Smooth muscle cell (in vitro differentiated cells): ENCODE data around the gene OSBP. TPM values are rescaled to one million over a fixed set of nuclear protein-coding genes. Genes with fewer than 3 reads are reported as not detected.

ENCODE experiments used
- DNase-seq: peaks from one replicate; lab custom pipeline; 2025; ENCODE audit not compliant: unreplicated experiment; lab: John Stamatoyannopoulos, UW
- H2AFZ ChIP-seq: fragments of 200-600 bp; sonication (generic); 2 replicates; pipeline ENCODE4 v1.6.0; 2016; ENCODE audit warnings: antibody characterized with exemption, low read depth, mild to moderate bottlenecking
- H3F3A ChIP-seq: fragments of 200-600 bp; sonication (generic); 2 replicates; pipeline ENCODE4 v1.6.0; 2017; ENCODE audit warnings: antibody characterized with exemption, low read depth
- H3K27ac ChIP-seq: fragments of 200-600 bp; sonication (generic); 2 replicates; pipeline ENCODE4 v1.5.1; 2016; ENCODE audit warnings: low read depth, mild to moderate bottlenecking
- H3K27me3 ChIP-seq: fragments of 200-600 bp; sonication (generic); 2 replicates; pipeline ENCODE4 v1.6.1; 2016; ENCODE audit warnings: low read depth, mild to moderate bottlenecking
- H3K36me3 ChIP-seq: fragments of 200-600 bp; sonication (generic); 2 replicates; pipeline ENCODE4 v1.5.1; 2016; ENCODE audit warnings: low read depth
- H3K4me1 ChIP-seq: fragments of 200-600 bp; sonication (generic); 2 replicates; pipeline ENCODE4 v1.5.1; 2016; ENCODE audit warnings: low read depth
- H3K4me2 ChIP-seq: fragments of 200-600 bp; sonication (generic); 2 replicates; pipeline ENCODE4 v1.6.0; 2016; ENCODE audit warnings: mild to moderate bottlenecking
- H3K4me3 ChIP-seq: fragments of 200-600 bp; sonication (generic); 2 replicates; pipeline ENCODE4 v1.5.1; 2016; ENCODE audit warnings: mild to moderate bottlenecking
- H3K79me2 ChIP-seq: fragments of 200-600 bp; sonication (generic); 2 replicates; pipeline ENCODE4 v1.6.0; 2016; ENCODE audit warnings: low read depth, mild to moderate bottlenecking
- H3K9ac ChIP-seq: fragments of 200-600 bp; sonication (generic); 2 replicates; pipeline ENCODE4 v1.6.0; 2016; ENCODE audit warnings: low read depth
- H3K9me3 ChIP-seq: fragments of 200-600 bp; sonication (generic); replicated peaks from 2 replicates; pipeline ENCODE4 v1.5.1; 2016; ENCODE audit warnings: low read depth
- H4K20me1 ChIP-seq: fragments of 200-600 bp; sonication (generic); 2 replicates; pipeline ENCODE4 v1.6.0; 2016; ENCODE audit warnings: low read depth
- WGBS: methylation state at CpG from one replicate; pipeline ENCODE4 v1.1.7; 2016; ENCODE audit warnings: low lambda C conversion rate; 5-methylcytosine and 5-hydroxymethylcytosine counted together
- polyA plus RNA-seq: library from polyadenylated mRNA; unstranded; fragments of >200 nt; fragmentation: Nextera tagmentation; extraction: Ambion mirVana; gene quantifications from 2 replicates; pipeline ENCODE4 v1.2.1, GENCODE V29; 2016
- total RNA-seq: library from RNA; depleted of rRNA; stranded (reverse); fragments of >200 nt; gene quantifications from 2 replicates; pipeline ENCODE4 v1.2.3, GENCODE V29; 2014
- TF ChIP-seq, protein P1 (sequence below): fragments of 200-600 bp; sonication (generic); IDR thresholded peaks from 2 replicates; pipeline ENCODE4 v1.5.1; 2017; ENCODE audit warnings: borderline replicate concordance, mild to moderate bottlenecking, antibody characterized with exemption; ENCODE audit not compliant: insufficient read depth, poor library complexity, severe bottlenecking

Gene OSBP
- total and polyA plus RNA-seq, 2 experiments from 2014 or later, result 35.9 to 40.0 TPM

DNA sequence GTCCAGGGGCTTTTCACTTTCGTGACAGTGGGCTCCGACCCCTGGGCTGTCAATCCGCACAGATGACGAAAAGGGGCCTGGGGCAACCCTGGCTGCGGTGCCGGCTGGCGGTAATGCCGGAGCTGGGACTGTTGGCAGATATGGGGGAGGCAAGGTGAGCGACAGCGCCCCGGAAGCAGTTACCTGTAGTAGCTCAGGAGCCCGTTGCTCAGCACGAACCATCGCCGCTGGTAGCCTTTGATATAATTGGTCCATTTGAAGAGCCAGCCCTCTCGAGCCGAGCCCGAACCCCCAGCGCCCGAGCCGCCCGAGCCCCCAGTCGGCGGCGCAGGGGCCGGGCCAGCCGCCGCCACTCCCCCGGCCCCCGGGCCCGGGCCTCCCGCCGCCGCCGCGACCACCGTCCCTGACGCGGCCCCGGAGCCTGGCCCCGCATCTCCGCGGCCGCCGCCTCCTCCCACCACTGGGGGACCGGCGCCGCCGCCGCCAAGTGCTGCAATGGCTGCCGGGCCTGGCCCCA, 396 bp downstream of the OSBP start:
- H3K4me2 ChIP-seq, result peak overlapping the region; percentile 99
- no peaks in the 10 kb centered on the region for H3F3A ChIP-seq
- H3K27me3 ChIP-seq, result no peaks in the 10 kb centered on the region
- TF ChIP-seq, protein P1, sequence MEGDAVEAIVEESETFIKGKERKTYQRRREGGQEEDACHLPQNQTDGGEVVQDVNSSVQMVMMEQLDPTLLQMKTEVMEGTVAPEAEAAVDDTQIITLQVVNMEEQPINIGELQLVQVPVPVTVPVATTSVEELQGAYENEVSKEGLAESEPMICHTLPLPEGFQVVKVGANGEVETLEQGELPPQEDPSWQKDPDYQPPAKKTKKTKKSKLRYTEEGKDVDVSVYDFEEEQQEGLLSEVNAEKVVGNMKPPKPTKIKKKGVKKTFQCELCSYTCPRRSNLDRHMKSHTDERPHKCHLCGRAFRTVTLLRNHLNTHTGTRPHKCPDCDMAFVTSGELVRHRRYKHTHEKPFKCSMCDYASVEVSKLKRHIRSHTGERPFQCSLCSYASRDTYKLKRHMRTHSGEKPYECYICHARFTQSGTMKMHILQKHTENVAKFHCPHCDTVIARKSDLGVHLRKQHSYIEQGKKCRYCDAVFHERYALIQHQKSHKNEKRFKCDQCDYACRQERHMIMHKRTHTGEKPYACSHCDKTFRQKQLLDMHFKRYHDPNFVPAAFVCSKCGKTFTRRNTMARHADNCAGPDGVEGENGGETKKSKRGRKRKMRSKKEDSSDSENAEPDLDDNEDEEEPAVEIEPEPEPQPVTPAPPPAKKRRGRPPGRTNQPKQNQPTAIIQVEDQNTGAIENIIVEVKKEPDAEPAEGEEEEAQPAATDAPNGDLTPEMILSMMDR, result no peak
- H3K9me3 ChIP-seq, result no peaks in the 10 kb centered on the region
- H3K9ac ChIP-seq, result peak overlapping the region; percentile 88
- H3K36me3 ChIP-seq, result no peaks in the 10 kb centered on the region
- peaks cover 49% of the 10 kb centered on the region for H4K20me1 ChIP-seq
- WGBS, result under 1% methylated on average over 29 of the region's 51 CpGs
- H3K27ac ChIP-seq, result peak overlapping the region; percentile 80
- no peak for DNase-seq
- peaks cover 24% of the 10 kb centered on the region for H3K4me1 ChIP-seq
- H2AFZ ChIP-seq, result no peak overlapping the region
- peak overlapping the region; percentile 92 for H3K4me3 ChIP-seq
- peaks cover 49% of the 10 kb centered on the region for H3K79me2 ChIP-seq

DNA sequence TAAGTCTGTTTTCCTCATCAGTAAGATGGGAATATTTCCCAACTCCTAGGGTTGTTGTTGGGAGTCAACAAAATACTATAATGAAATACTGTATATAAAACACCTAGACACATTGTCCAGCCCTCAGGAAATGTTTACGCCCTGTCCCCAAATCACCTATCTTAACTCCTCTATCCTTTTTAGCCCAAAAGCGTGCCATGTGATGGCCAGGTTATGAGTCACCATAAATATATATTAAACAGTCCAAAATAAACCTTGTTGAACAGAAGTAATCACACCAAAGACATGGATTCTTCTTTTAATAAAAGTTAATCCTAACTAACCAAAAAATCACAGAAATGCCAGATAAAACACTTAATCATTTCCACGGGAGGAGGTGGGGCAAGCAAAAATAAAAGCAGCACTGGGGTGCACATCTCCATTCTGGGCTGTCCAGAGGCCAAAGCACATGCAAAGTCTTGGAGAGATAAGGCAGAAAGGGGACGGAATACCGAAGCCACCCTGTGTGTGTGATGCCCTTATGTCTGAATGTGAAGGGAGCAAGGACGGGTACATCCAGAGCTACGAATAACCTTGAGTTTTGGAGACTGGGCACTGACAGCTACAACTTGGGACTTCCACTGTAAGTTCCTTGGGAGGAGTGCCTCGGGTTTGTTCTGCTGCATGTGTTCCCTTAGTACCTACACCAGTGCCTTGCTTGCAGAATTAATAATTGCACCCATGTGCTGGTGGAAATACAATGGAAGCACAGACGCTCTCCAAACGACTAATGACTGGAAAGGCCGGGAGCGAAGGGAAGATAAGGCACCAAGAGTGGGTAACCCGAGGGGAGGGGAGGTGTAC, 1.1 kb downstream of the OSBP start:
- peak overlapping the region; percentile 80 for H3K27ac ChIP-seq
- peaks cover 55% of the 10 kb centered on the region for H3K79me2 ChIP-seq
- peak overlapping the region; percentile 99 for H3K4me2 ChIP-seq
- peak overlapping the region; percentile 92 for H3K4me3 ChIP-seq
- peaks cover 55% of the 10 kb centered on the region for H4K20me1 ChIP-seq
- peak overlapping the region; percentile 88 for H3K9ac ChIP-seq
- no peaks in the 10 kb centered on the region for H3K9me3 ChIP-seq
- DNase-seq, result no peak
- WGBS, result 18% methylated on average over 13 of the region's 13 CpGs
- no peaks in the 10 kb centered on the region for H3F3A ChIP-seq
- no peak overlapping the region for H2AFZ ChIP-seq
- peaks cover 6% of the 10 kb centered on the region for H3K36me3 ChIP-seq
- H3K27me3 ChIP-seq, result no peaks in the 10 kb centered on the region
- H3K4me1 ChIP-seq, result peaks cover 24% of the 10 kb centered on the region
- TF ChIP-seq, protein P1, result no peak

DNA sequence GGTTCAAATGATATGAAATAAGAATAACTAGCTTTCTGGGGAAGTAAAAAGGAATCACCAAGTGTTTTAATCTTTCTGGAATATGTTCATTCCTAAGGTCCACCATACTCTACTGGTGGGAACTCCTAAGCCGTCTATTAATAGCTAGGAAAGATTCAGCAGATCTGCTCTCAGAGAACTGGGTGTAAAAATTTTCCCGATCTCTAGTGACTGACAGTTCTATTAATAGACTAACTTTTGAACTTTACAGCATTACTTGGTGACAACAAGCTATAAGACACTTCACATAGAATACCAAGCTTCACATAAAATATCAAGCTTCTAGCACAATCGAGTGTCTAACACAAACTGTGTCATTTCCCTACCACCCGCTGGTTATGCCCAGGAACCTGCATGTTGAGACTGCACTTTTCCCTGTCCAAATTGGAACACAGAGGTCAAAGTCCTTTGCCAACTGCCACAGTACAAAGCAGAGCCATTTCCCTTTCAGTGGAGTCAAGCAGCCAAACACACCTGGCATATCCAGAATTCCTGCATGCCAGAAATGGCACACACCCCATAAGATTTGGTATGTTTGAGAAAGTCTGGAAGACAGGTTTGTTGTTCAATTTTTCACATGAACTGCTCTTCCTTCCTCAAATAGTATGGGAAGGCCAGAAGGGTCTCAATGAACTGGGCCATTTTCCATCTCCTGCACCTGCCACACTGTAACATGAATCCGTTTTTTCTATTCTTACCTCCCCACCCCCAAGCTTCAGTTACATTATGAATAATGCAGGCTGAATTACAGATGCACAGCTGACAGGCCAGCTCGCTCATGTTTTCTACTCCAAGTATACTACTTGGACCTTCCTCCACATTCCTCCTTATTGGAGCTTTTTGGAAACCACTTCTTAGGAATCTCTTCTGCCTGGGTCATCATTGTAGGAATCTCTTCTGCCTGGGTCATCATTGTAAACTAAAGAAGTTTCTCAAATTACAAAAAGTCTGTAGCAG, 3.7 kb downstream of the OSBP start:
- Histone ChIP-seq H3K4me2 (peak overlapping the region; percentile 99), H3K9me3 (no peaks in the 10 kb centered on the region), H3K4me1 (peaks cover 21% of the 10 kb centered on the region), H2AFZ (no peak overlapping the region), H3F3A (no peaks in the 10 kb centered on the region), H3K4me3 (peak overlapping the region; percentile 22), H4K20me1 (peaks cover 81% of the 10 kb centered on the region), H3K27ac (peak overlapping the region; percentile 57), H3K9ac (no peak overlapping the region), H3K36me3 (peaks cover 29% of the 10 kb centered on the region), H3K27me3 (no peaks in the 10 kb centered on the region), H3K79me2 (peaks cover 81% of the 10 kb centered on the region)
- TF ChIP-seq, protein P1, result no peak
- DNase-seq, result no peak
- 91% methylated on average over 6 of the region's 6 CpGs for WGBS
